K562 (cell line): ENCODE results near the gene AGO4. TPM values are rescaled to one million over a fixed set of nuclear protein-coding genes. Genes with fewer than 3 reads are reported as not detected.

Source experiments
- CBFA2T3 ChIP-seq: fragments of 450-650 bp; IDR thresholded peaks from 2 replicates; pipeline ENCODE4 v1.6.1; 2017
- CREM ChIP-seq: IDR thresholded peaks from 2 replicates; pipeline ENCODE4 v1.6.1; 2014; ENCODE audit warnings: antibody characterized with exemption, low read depth
- DACH1 ChIP-seq: fragments of 450-650 bp; IDR thresholded peaks from 2 replicates; pipeline ENCODE4 v1.6.1; 2018; ENCODE audit not compliant: partially characterized antibody
- FOXA1 ChIP-seq: fragments of 450-650 bp; IDR thresholded peaks from 2 replicates; pipeline ENCODE4 v1.6.1; 2016; ENCODE audit warnings: mild to moderate bottlenecking, borderline replicate concordance
- GABPB1 ChIP-seq: sonication (generic); formaldehyde crosslinking; IDR thresholded peaks from 2 replicates; pipeline ENCODE4 v1.8.0; 2022; ENCODE audit warnings: mild to moderate bottlenecking, missing genetic modification reagents
- MTA2 ChIP-seq: fragments of 450-650 bp; IDR thresholded peaks from 2 replicates; pipeline ENCODE4 v1.6.1; 2016; ENCODE audit warnings: low read depth
- NCOA4 ChIP-seq: fragments of 450-650 bp; IDR thresholded peaks from 2 replicates; pipeline ENCODE4 v1.6.1; 2018; ENCODE audit warnings: mild to moderate bottlenecking; ENCODE audit not compliant: partially characterized antibody
- NONO ChIP-seq, 2 experiments: fragments of 200-400 bp in 1 of 2; fragments of 450-650 bp in 1 of 2; formaldehyde crosslinking in 1 of 2; IDR thresholded peaks; 2 replicates each; pipeline ENCODE4 v1.6.1; 2017; ENCODE audit warnings: low read depth in 2 of 2, mild to moderate bottlenecking in 2 of 2, moderate library complexity in 2 of 2, low read length in 1 of 2
- RBBP5 ChIP-seq: fragments of 200-600 bp; sonication (generic); IDR thresholded peaks from 2 replicates; pipeline ENCODE4 v1.6.1; 2012; ENCODE audit warnings: borderline replicate concordance, mild to moderate bottlenecking, low read length, control low read depth, inconsistent platforms; ENCODE audit not compliant: insufficient read depth, poor library complexity, severe bottlenecking
- RBM14 ChIP-seq: fragments of 200-400 bp; formaldehyde crosslinking; IDR thresholded peaks from 2 replicates; pipeline ENCODE4 v1.6.1; 2018; ENCODE audit warnings: low read depth, mild to moderate bottlenecking, low read length, moderate library complexity, borderline replicate concordance; ENCODE audit not compliant: insufficient read depth
- RFX1 ChIP-seq: fragments of 450-650 bp; IDR thresholded peaks from 2 replicates; pipeline ENCODE4 v1.6.1; 2016; ENCODE audit warnings: mild to moderate bottlenecking, moderate library complexity
- TCF15 ChIP-seq: fragments of 250-450 bp; sonication (Bioruptor Pico); IDR thresholded peaks from 2 replicates; pipeline ENCODE4 v1.8.0; 2022; ENCODE audit warnings: moderate library complexity, mild to moderate bottlenecking, inconsistent platforms
- TEAD2 ChIP-seq: fragments of 450-650 bp; IDR thresholded peaks from 2 replicates; pipeline ENCODE4 v1.6.1; 2016; ENCODE audit warnings: missing genetic modification characterization, control low read depth, missing compliant biosample characterization
- U2AF1 ChIP-seq: fragments of 200-400 bp; formaldehyde crosslinking; optimal IDR thresholded peaks from 2 replicates; pipeline ENCODE3; 2017; ENCODE audit warnings: mild to moderate bottlenecking, low read depth, low read length, moderate library complexity
- ZBTB12 ChIP-seq: fragments of 250-450 bp; sonication (Bioruptor Pico); IDR thresholded peaks from 2 replicates; pipeline ENCODE4 v1.4.0; 2020
- ZNF140 ChIP-seq: fragments of 250-450 bp; sonication (Bioruptor Pico); IDR thresholded peaks from 2 replicates; pipeline ENCODE4 v1.8.0; 2021; ENCODE audit warnings: moderate library complexity, mild to moderate bottlenecking, inconsistent platforms
- ZNF584 ChIP-seq: fragments of 200-800 bp; sonication (Bioruptor generic); IDR thresholded peaks from 2 replicates; pipeline ENCODE4 v1.6.1; 2016; ENCODE audit warnings: low read depth, mild to moderate bottlenecking, missing genetic modification characterization, missing compliant biosample characterization
- polyA plus RNA-seq, 8 experiments: library from polyadenylated mRNA; depleted of rRNA in 4 of 8; stranded (reverse) in 5 of 8; unstranded in 3 of 8; fragments of >200 nt; fragmentation: Nextera tagmentation in 2 of 8; fragmentation: Illumina TruSeq in 1 of 8; extraction: Ambion mirVana in 2 of 8; extraction: Trizol in 1 of 8; gene quantifications; 2 replicates each; pipeline versions ENCODE4 v1.2.1 to v1.2.3, GENCODE V29; 2011 to 2014; ENCODE audit warnings: inconsistent platforms in 1 of 8, missing spikeins in 1 of 8
- total RNA-seq, 7 experiments: library from RNA; depleted of rRNA in 6 of 7; stranded (reverse); fragments of >200 nt in 6 of 7; fragmentation: Illumina TruSeq in 2 of 7; extraction: Trizol in 2 of 7; gene quantifications; 2 replicates each; pipeline versions ENCODE4 v1.2.1 to v1.2.3, GENCODE V29; 2011 to 2021; ENCODE audit warnings: low replicate concordance in 1 of 7
- TF ChIP-seq, protein P1 (sequence below): fragments of 450-650 bp; IDR thresholded peaks from 2 replicates; pipeline ENCODE4 v1.6.1; 2016; ENCODE audit warnings: mild to moderate bottlenecking
- TF ChIP-seq, protein P2 (sequence below): fragments of 450-650 bp; IDR thresholded peaks from 2 replicates; pipeline ENCODE4 v1.7.0; 2016; ENCODE audit warnings: borderline replicate concordance
- TF ChIP-seq, protein P3 (sequence below): fragments of 250-450 bp; sonication (Bioruptor Pico); IDR thresholded peaks from 2 replicates; pipeline ENCODE4 v1.5.0; 2021

AGO4 gene
- total and polyA plus RNA-seq, 9 of the 15 experiments (the other 6 are each of a cell fraction or from before 2014, with no cell fraction given) = 1.3 to 10.5 (median 6.5) TPM

DNA sequence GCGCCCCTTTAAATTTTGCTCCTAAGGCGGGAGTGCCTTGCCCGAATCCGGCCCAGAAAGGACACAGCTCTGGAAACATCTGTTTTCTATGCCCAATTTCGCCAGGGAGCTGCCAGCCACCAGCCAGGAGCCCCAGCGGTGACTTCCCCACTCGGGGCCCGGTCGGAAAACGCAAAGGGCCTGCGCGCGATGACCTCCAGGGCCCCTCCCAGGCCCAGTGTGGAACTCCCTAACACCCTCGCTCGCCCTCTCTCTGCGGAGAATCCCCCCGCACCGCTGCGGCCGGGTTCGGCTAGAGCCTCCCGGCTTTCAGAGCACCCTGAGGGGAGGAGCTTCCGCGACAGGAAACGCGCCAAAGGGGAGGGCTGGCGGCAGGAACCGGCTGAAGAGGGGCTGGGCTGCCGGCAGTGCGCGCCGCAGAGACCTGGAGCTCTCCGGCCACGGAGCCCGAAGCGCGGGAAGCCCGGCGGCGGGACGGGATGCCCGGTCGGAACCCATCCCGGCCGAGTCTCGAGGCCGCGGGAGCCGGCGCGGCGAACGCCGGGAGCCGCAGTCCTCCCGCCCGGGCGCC is 38.5 kb upstream of the AGO4 start (continued):
- no peak for TF ChIP-seq ZBTB12 (CRISPR knock-in tag)
- TF ChIP-seq, protein P1, sequence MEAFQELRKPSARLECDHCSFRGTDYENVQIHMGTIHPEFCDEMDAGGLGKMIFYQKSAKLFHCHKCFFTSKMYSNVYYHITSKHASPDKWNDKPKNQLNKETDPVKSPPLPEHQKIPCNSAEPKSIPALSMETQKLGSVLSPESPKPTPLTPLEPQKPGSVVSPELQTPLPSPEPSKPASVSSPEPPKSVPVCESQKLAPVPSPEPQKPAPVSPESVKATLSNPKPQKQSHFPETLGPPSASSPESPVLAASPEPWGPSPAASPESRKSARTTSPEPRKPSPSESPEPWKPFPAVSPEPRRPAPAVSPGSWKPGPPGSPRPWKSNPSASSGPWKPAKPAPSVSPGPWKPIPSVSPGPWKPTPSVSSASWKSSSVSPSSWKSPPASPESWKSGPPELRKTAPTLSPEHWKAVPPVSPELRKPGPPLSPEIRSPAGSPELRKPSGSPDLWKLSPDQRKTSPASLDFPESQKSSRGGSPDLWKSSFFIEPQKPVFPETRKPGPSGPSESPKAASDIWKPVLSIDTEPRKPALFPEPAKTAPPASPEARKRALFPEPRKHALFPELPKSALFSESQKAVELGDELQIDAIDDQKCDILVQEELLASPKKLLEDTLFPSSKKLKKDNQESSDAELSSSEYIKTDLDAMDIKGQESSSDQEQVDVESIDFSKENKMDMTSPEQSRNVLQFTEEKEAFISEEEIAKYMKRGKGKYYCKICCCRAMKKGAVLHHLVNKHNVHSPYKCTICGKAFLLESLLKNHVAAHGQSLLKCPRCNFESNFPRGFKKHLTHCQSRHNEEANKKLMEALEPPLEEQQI = no peak
- TF ChIP-seq RBBP5 = peak; percentile 91
- TF ChIP-seq TEAD2 (tag) = no peak
- TF ChIP-seq RBM14 = peak; percentile 42; the same call in 1 of the 2 replicates
- TF ChIP-seq NCOA4 = no peak
- no peak for TF ChIP-seq RFX1
- peak; percentile 74; the same call in 1 of the 2 replicates for TF ChIP-seq CREM
- TF ChIP-seq CBFA2T3 = no peak
- 0 out of 2 replicates have a peak, but pooled peaks have one; percentile 54 for TF ChIP-seq TCF15 (CRISPR knock-in tag)
- TF ChIP-seq GABPB1 (CRISPR knock-in tag) = peak; percentile 77; the same call in 1 of the 2 replicates
- TF ChIP-seq, protein P2, sequence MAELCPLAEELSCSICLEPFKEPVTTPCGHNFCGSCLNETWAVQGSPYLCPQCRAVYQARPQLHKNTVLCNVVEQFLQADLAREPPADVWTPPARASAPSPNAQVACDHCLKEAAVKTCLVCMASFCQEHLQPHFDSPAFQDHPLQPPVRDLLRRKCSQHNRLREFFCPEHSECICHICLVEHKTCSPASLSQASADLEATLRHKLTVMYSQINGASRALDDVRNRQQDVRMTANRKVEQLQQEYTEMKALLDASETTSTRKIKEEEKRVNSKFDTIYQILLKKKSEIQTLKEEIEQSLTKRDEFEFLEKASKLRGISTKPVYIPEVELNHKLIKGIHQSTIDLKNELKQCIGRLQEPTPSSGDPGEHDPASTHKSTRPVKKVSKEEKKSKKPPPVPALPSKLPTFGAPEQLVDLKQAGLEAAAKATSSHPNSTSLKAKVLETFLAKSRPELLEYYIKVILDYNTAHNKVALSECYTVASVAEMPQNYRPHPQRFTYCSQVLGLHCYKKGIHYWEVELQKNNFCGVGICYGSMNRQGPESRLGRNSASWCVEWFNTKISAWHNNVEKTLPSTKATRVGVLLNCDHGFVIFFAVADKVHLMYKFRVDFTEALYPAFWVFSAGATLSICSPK = no peak
- no peak for TF ChIP-seq DACH1
- TF ChIP-seq, protein P3, sequence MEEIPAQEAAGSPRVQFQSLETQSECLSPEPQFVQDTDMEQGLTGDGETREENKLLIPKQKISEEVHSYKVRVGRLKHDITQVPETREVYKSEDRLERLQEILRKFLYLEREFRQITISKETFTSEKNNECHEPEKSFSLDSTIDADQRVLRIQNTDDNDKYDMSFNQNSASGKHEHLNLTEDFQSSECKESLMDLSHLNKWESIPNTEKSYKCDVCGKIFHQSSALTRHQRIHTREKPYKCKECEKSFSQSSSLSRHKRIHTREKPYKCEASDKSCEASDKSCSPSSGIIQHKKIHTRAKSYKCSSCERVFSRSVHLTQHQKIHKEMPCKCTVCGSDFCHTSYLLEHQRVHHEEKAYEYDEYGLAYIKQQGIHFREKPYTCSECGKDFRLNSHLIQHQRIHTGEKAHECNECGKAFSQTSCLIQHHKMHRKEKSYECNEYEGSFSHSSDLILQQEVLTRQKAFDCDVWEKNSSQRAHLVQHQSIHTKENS = no peak
- TF ChIP-seq U2AF1 = peak; percentile 96
- TF ChIP-seq FOXA1 = no peak
- no peak for TF ChIP-seq MTA2
- no peak for TF ChIP-seq ZNF140 (CRISPR knock-in tag)
- peak; percentile 72 to 92; a peak in 2 of 4 replicates for TF ChIP-seq NONO (IDR thresholded peaks at IDR 0.05; ENCODE audit: low read depth in 2 of 2, low read length in 1 of 2)
- no peak for TF ChIP-seq ZNF584 (CRISPR knock-in tag)
